T-helper 9 cell (primary cell): ENCODE results near the gene SDR9C7.
"Not testable (repeated sequence)": the region's sequence is repeated elsewhere in the genome, so short reads cannot be mapped to it uniquely, and the experiment has no call there.

Experiments used
- DNase-seq: peaks from one replicate; pipeline ENCODE4 v3.0.0-alpha.2; 2020

Gene SDR9C7

GRCh38 chr12:56914256-56914655 lies 20.0 kb downstream of the SDR9C7 start:
- DNase-seq: no peak

- not testable (repeated sequence) for DNase-seq
Observed at GRCh38 chr12:56909403-56909802, 24.8 kb downstream of the SDR9C7 start.

- DNase-seq: no peak
Observed at GRCh38 chr12:56908136-56908535, 26.1 kb downstream of the SDR9C7 start.

GRCh38 chr12:56905852-56906251 lies 28.4 kb downstream of the SDR9C7 start:
- no peak for DNase-seq

GRCh38 chr12:56903374-56903773 lies 30.8 kb downstream of the SDR9C7 start:
- DNase-seq: no peak

GRCh38 chr12:56901313-56901712 lies 32.9 kb downstream of the SDR9C7 start:
- not testable (repeated sequence) for DNase-seq

- DNase-seq: no peak
Observed at GRCh38 chr12:56900583-56900982, 33.6 kb downstream of the SDR9C7 start.

GRCh38 chr12:56898938-56899337 lies 35.3 kb downstream of the SDR9C7 start:
- DNase-seq: no peak

- no peak for DNase-seq
Observed at GRCh38 chr12:56897844-56898361, 36.3 kb downstream of the SDR9C7 start.

GRCh38 chr12:56896082-56896481 lies 38.1 kb downstream of the SDR9C7 start:
- no peak for DNase-seq

GRCh38 chr12:56894698-56895368 lies 39.4 kb downstream of the SDR9C7 start:
- no peak for DNase-seq

GRCh38 chr12:56891885-56892284 lies 42.3 kb downstream of the SDR9C7 start:
- DNase-seq: not testable (repeated sequence)

GRCh38 chr12:56886319-56886718 lies 47.9 kb downstream of the SDR9C7 start:
- DNase-seq: no peak

GRCh38 chr12:56885316-56885715 lies 48.9 kb downstream of the SDR9C7 start:
- no peak for DNase-seq

GRCh38 chr12:56884421-56884820 lies 49.8 kb downstream of the SDR9C7 start:
- DNase-seq: no peak

GRCh38 chr12:56882407-56882806 lies 51.8 kb downstream of the SDR9C7 start:
- DNase-seq: not testable (repeated sequence)

- no peak for DNase-seq
Observed at GRCh38 chr12:56880125-56880992, 53.8 kb downstream of the SDR9C7 start.

- not testable (repeated sequence) for DNase-seq
Observed at GRCh38 chr12:56879240-56880124, 54.7 kb downstream of the SDR9C7 start.

- DNase-seq: no peak
Observed at GRCh38 chr12:56878010-56878339, 56.2 kb downstream of the SDR9C7 start.

GRCh38 chr12:56877195-56878009 lies 56.8 kb downstream of the SDR9C7 start:
- DNase-seq: no peak

- no peak for DNase-seq
Observed at GRCh38 chr12:56874821-56875220, 59.4 kb downstream of the SDR9C7 start.

GRCh38 chr12:56873382-56873781 lies 60.8 kb downstream of the SDR9C7 start:
- no peak for DNase-seq
